IPS-20b (cell line): ENCODE measurements around the gene UBN1.

ENCODE experiments used
- H3K27ac ChIP-seq: one replicate; pipeline ENCODE4 v1.5.1; 2013; ENCODE audit warnings: low read length
- H3K27me3 ChIP-seq: 2 replicates; pipeline ENCODE4 v1.6.1; 2013; ENCODE audit warnings: mild to moderate bottlenecking, low read length, inconsistent platforms; ENCODE audit not compliant: insufficient read depth
- H3K36me3 ChIP-seq: 2 replicates; pipeline ENCODE4 v1.6.1; 2013; ENCODE audit warnings: low read depth, mild to moderate bottlenecking, inconsistent platforms, low read length, moderate library complexity; ENCODE audit not compliant: insufficient read depth
- H3K4me1 ChIP-seq: 2 replicates; pipeline ENCODE4 v1.6.1; 2013; ENCODE audit warnings: mild to moderate bottlenecking, control low read depth, inconsistent platforms, low read length, moderate library complexity; ENCODE audit not compliant: insufficient read depth
- H3K4me3 ChIP-seq: 2 replicates; pipeline ENCODE4 v1.5.1; 2013; ENCODE audit warnings: mild to moderate bottlenecking, low read length, inconsistent platforms
- H3K9ac ChIP-seq: 2 replicates; pipeline ENCODE4 v1.6.1; 2013; ENCODE audit warnings: low read depth, mild to moderate bottlenecking, inconsistent platforms, low read length, moderate library complexity
- H3K9me3 ChIP-seq: 2 replicates; pipeline ENCODE4 v1.6.1; 2013; ENCODE audit warnings: mild to moderate bottlenecking, low read depth, low read length, inconsistent platforms; ENCODE audit not compliant: insufficient read depth

UBN1 gene

GRCh38 chr16:4803898-4804762 lies 43.2 kb upstream of the UBN1 start:
- Histone ChIP-seq H3K36me3 (peaks cover 47% of the 10 kb centered on the region), H3K27me3 (no peaks in the 10 kb centered on the region), H3K9ac (no peak overlapping the region), H3K27ac (no peak overlapping the region), H3K4me1 (peaks cover 13% of the 10 kb centered on the region), H3K4me3 (no peak overlapping the region), H3K9me3 (no peaks in the 10 kb centered on the region)

GRCh38 chr16:4805231-4805630 lies 42.0 kb upstream of the UBN1 start:
- Histone ChIP-seq H3K27ac (no peak overlapping the region), H3K4me1 (peaks cover 13% of the 10 kb centered on the region), H3K4me3 (no peak overlapping the region), H3K27me3 (no peaks in the 10 kb centered on the region), H3K9ac (no peak overlapping the region), H3K9me3 (no peaks in the 10 kb centered on the region), H3K36me3 (peaks cover 54% of the 10 kb centered on the region)

- Histone ChIP-seq H3K4me1 (peaks cover 8% of the 10 kb centered on the region; the same call in 1 of the 2 replicates), H3K9ac (no peak overlapping the region), H3K27ac (no peak overlapping the region), H3K4me3 (no peak overlapping the region), H3K9me3 (no peaks in the 10 kb centered on the region), H3K36me3 (peaks cover 62% of the 10 kb centered on the region), H3K27me3 (no peaks in the 10 kb centered on the region)
These were observed 41.0 kb upstream of the UBN1 start for GRCh38 chr16:4806280-4806679.

GRCh38 chr16:4811242-4811641 lies 36.0 kb upstream of the UBN1 start:
- no peaks in the 10 kb centered on the region for H3K27me3 ChIP-seq
- no peak overlapping the region for H3K9ac ChIP-seq
- H3K36me3 ChIP-seq, result peaks cover 86% of the 10 kb centered on the region
- no peaks in the 10 kb centered on the region for H3K4me1 ChIP-seq
- no peaks in the 10 kb centered on the region for H3K9me3 ChIP-seq
- no peak overlapping the region for H3K27ac ChIP-seq
- no peak overlapping the region for H3K4me3 ChIP-seq

GRCh38 chr16:4811773-4812172 lies 35.5 kb upstream of the UBN1 start:
- Histone ChIP-seq H3K9ac (no peak overlapping the region), H3K27me3 (no peaks in the 10 kb centered on the region), H3K27ac (no peak overlapping the region), H3K4me3 (no peak overlapping the region), H3K36me3 (peaks cover 84% of the 10 kb centered on the region), H3K4me1 (no peaks in the 10 kb centered on the region), H3K9me3 (no peaks in the 10 kb centered on the region)

- H3K4me3 ChIP-seq, result no peak overlapping the region
- H3K36me3 ChIP-seq, result peaks cover 80% of the 10 kb centered on the region
- no peaks in the 10 kb centered on the region for H3K4me1 ChIP-seq
- no peak overlapping the region for H3K27ac ChIP-seq
- H3K9ac ChIP-seq, result no peak overlapping the region
- no peaks in the 10 kb centered on the region for H3K9me3 ChIP-seq
- no peaks in the 10 kb centered on the region for H3K27me3 ChIP-seq
These were observed 33.9 kb upstream of the UBN1 start for GRCh38 chr16:4813251-4814003.

GRCh38 chr16:4814046-4814445 lies 33.2 kb upstream of the UBN1 start:
- no peak overlapping the region for H3K4me3 ChIP-seq
- H3K36me3 ChIP-seq, result peaks cover 79% of the 10 kb centered on the region
- no peaks in the 10 kb centered on the region for H3K9me3 ChIP-seq
- no peaks in the 10 kb centered on the region for H3K4me1 ChIP-seq
- no peak overlapping the region for H3K9ac ChIP-seq
- H3K27ac ChIP-seq, result no peak overlapping the region
- no peaks in the 10 kb centered on the region for H3K27me3 ChIP-seq

GRCh38 chr16:4814542-4815173 lies 32.6 kb upstream of the UBN1 start:
- Histone ChIP-seq H3K4me3 (no peak overlapping the region), H3K4me1 (no peaks in the 10 kb centered on the region), H3K9ac (no peak overlapping the region), H3K9me3 (no peaks in the 10 kb centered on the region), H3K36me3 (peaks cover 79% of the 10 kb centered on the region), H3K27ac (no peak overlapping the region), H3K27me3 (no peaks in the 10 kb centered on the region)

- Histone ChIP-seq H3K36me3 (peaks cover 85% of the 10 kb centered on the region), H3K9me3 (no peaks in the 10 kb centered on the region), H3K27me3 (no peaks in the 10 kb centered on the region), H3K27ac (no peak overlapping the region), H3K9ac (no peak overlapping the region), H3K4me3 (no peak overlapping the region), H3K4me1 (no peaks in the 10 kb centered on the region)
These were observed 26.6 kb upstream of the UBN1 start for GRCh38 chr16:4820652-4821051.

- no peaks in the 10 kb centered on the region for H3K4me1 ChIP-seq
- no peaks in the 10 kb centered on the region for H3K27me3 ChIP-seq
- H3K9me3 ChIP-seq, result no peaks in the 10 kb centered on the region
- H3K27ac ChIP-seq, result no peak overlapping the region
- no peak overlapping the region for H3K9ac ChIP-seq
- H3K4me3 ChIP-seq, result no peak overlapping the region
- H3K36me3 ChIP-seq, result peaks cover 88% of the 10 kb centered on the region
These were observed 22.1 kb upstream of the UBN1 start for GRCh38 chr16:4825196-4825595.

- H3K27me3 ChIP-seq, result no peaks in the 10 kb centered on the region
- no peaks in the 10 kb centered on the region for H3K4me1 ChIP-seq
- H3K36me3 ChIP-seq, result peaks cover 88% of the 10 kb centered on the region
- H3K27ac ChIP-seq, result no peak overlapping the region
- no peak overlapping the region for H3K9ac ChIP-seq
- H3K9me3 ChIP-seq, result no peaks in the 10 kb centered on the region
- no peak overlapping the region for H3K4me3 ChIP-seq
These were observed 20.8 kb upstream of the UBN1 start for GRCh38 chr16:4826526-4826925.
